ENCODE data around the gene TKT.

DNA sequence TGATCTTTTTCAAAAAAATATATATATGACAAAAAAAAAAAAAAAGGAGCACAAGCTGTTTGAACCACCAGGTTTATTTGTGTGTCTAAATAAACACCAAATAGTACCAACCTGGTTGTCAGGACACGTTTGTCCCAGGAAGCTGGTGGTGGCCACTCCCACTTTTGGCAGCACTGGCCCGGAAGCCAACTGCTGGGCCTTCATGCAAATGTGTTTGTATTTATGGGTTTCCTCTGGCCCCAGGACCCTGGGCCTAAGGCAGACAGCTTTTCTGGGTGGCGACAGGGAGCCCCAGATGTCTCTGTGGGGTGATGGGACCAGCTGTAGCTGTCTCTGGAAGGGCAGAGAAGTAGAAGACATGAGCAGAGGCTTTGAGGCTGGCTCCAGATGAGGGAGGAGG lies 63.2 kb downstream of the TKT start:
- TF ChIP-seq CTCF (IDR thresholded peaks at IDR 0.05): no peak
- no peak for TF ChIP-seq POLR2A (IDR thresholded peaks at IDR 0.05)
- no peak for TF ChIP-seq EP300 (IDR thresholded peaks at IDR 0.05)
- no peak for TF ChIP-seq POLR2AphosphoS5 (IDR thresholded peaks at IDR 0.05)

Measured in stomach (tissue), 4 donors.